HCT116 (cell line): Measurements from ENCODE around the gene PDLIM5. TPM values are rescaled to one million over a fixed set of nuclear protein-coding genes. Genes with fewer than 3 reads are reported as not detected.

Source experiments
- ATAC-seq: fragments of 200-7000 bp; cut with Tn5 transposase; 2 replicates; pipeline ENCODE4 v1.9.1; 2020; ENCODE audit warnings: mild to moderate bottlenecking, moderate library complexity
- BruUV-seq: library from RNA; stranded (reverse); fragments of 400-500 nt; replicated peaks from 2 replicates; lab custom pipeline; 2021; lab: Mats Ljungman, UMichigan
- CTCF ChIA-PET: fragments of 300-600 bp; sonication (Branson Sonifier 250); formaldehyde crosslinking; loops from one replicate; lab custom pipeline; 2021; ENCODE audit warnings: antibody characterized with exemption; lab: Charles Lee
- POLR2A ChIA-PET: fragments of 300-600, 350-600 bp; sonication (Branson Sonifier 250); formaldehyde crosslinking; loops from one replicate; lab custom pipeline; 2021; ENCODE audit warnings: antibody characterized with exemption; lab: Charles Lee
- RAD21 ChIA-PET, 2 experiments: fragments of 300-600 bp; sonication (Branson Sonifier 250); formaldehyde crosslinking; loops; one replicate each; lab custom pipeline; 2023; ENCODE audit warnings: low total read pairs in 2 of 2; ENCODE audit not compliant: uncharacterized antibody in 2 of 2, unreplicated experiment in 2 of 2, low non-redundant PET in 1 of 2; lab: Charles Lee
- DNase-seq: peaks from one replicate; pipeline ENCODE4 v3.0.0-alpha.2; 2010; ENCODE audit warnings: low read depth, low spot score
- H2AFZ ChIP-seq: fragments of 200-600 bp; shearing (Covaris generic), sonication (generic); 2 replicates; pipeline ENCODE4 v1.6.1; 2017; ENCODE audit warnings: low read depth, mixed run types, mixed read lengths, antibody characterized with exemption, low read length; ENCODE audit not compliant: poor library complexity, severe bottlenecking
- H3K27ac ChIP-seq: 2 replicates; pipeline ENCODE4 v1.5.1; 2012; ENCODE audit warnings: low read depth, low read length
- H3K27me3 ChIP-seq: fragments of 200-600 bp; sonication (generic); 2 replicates; pipeline ENCODE4 v1.6.1; 2016; ENCODE audit warnings: mixed run types, low read length, mixed read lengths; ENCODE audit not compliant: insufficient read depth
- H3K36me3 ChIP-seq, 2 experiments: fragments of 200-500 bp in 1 of 2; fragments of 200-600 bp in 1 of 2; sonication (Bioruptor generic) in 1 of 2; sonication (generic) in 1 of 2; 2 replicates each; pipeline versions ENCODE4 v1.5.1 to v1.6.1; 2014 to 2016; ENCODE audit warnings: low read length in 2 of 2, inconsistent platforms in 1 of 2, mixed read lengths in 1 of 2, mixed run types in 1 of 2; ENCODE audit not compliant: insufficient read depth in 2 of 2, control insufficient read depth in 1 of 2
- H3K4me1 ChIP-seq, 2 experiments: fragments of 200-600 bp in 1 of 2; sonication (generic) in 1 of 2; 2 replicates each; pipeline versions ENCODE4 v1.5.1 to v1.6.1; 2012 to 2017; ENCODE audit warnings: low read length in 2 of 2, inconsistent platforms in 1 of 2, mild to moderate bottlenecking in 1 of 2, mixed read lengths in 1 of 2, mixed run types in 1 of 2, moderate library complexity in 1 of 2; ENCODE audit not compliant: insufficient read depth in 2 of 2, control insufficient read depth in 1 of 2
- H3K4me2 ChIP-seq: fragments of 200-600 bp; sonication (generic); 2 replicates; pipeline ENCODE4 v1.6.1; 2017; ENCODE audit warnings: mixed run types, low read length, mixed read lengths
- H3K4me3 ChIP-seq, 2 experiments: fragments of 200-600 bp in 1 of 2; sonication (generic) in 1 of 2; replicated peaks in 1 of 2; 2 replicates each; pipeline ENCODE4 v1.5.1; 2011 to 2016; ENCODE audit warnings: low read length in 2 of 2, control low read depth in 1 of 2, low read depth in 1 of 2, mild to moderate bottlenecking in 1 of 2, mixed read lengths in 1 of 2, mixed run types in 1 of 2
- H3K79me2 ChIP-seq: fragments of 200-600 bp; sonication (generic); 2 replicates; pipeline ENCODE4 v1.6.1; 2017; ENCODE audit warnings: mild to moderate bottlenecking, mixed run types, low read length, moderate library complexity, mixed read lengths; ENCODE audit not compliant: insufficient read depth
- H3K9ac ChIP-seq: fragments of 200-600 bp; sonication (generic); 2 replicates; pipeline ENCODE4 v1.6.1; 2016; ENCODE audit warnings: low read length, mixed read lengths
- H3K9me2 ChIP-seq: fragments of 200-600 bp; sonication (generic), shearing (Covaris generic); 2 replicates; pipeline ENCODE4 v1.6.1; 2017; ENCODE audit warnings: mixed run types, mild to moderate bottlenecking, moderate library complexity; ENCODE audit not compliant: insufficient read depth
- H3K9me3 ChIP-seq, 2 experiments: fragments of 200-500 bp in 1 of 2; fragments of 200-600 bp in 1 of 2; sonication (Bioruptor generic) in 1 of 2; sonication (generic) in 1 of 2; 2 replicates each; pipeline ENCODE4 v1.6.1; 2014 to 2017; ENCODE audit warnings: low read length in 2 of 2, mixed read lengths in 2 of 2, inconsistent platforms in 1 of 2, low read depth in 1 of 2, mild to moderate bottlenecking in 1 of 2, mixed run types in 1 of 2, moderate library complexity in 1 of 2; ENCODE audit not compliant: control insufficient read depth in 1 of 2, insufficient read depth in 1 of 2
- H4K20me1 ChIP-seq: fragments of 200-600 bp; sonication (generic), shearing (Covaris generic); 2 replicates; pipeline ENCODE4 v1.6.1; 2017; ENCODE audit warnings: mixed run types, mild to moderate bottlenecking, moderate library complexity; ENCODE audit not compliant: insufficient read depth
- ATF3 ChIP-seq: IDR thresholded peaks from 2 replicates; pipeline ENCODE4 v1.6.1; 2012
- CBX3 ChIP-seq: IDR thresholded peaks from 2 replicates; pipeline ENCODE4 v1.6.1; 2012; ENCODE audit warnings: low read depth
- CEBPB ChIP-seq: IDR thresholded peaks from 2 replicates; pipeline ENCODE4 v1.6.1; 2012; ENCODE audit warnings: low read depth
- EGR1 ChIP-seq: IDR thresholded peaks from 2 replicates; pipeline ENCODE4 v1.6.1; 2012; ENCODE audit warnings: low read depth
- ELF1 ChIP-seq: IDR thresholded peaks from 2 replicates; pipeline ENCODE4 v1.6.1; 2012; ENCODE audit warnings: low read depth, borderline replicate concordance
- FOSL1 ChIP-seq: IDR thresholded peaks from 2 replicates; pipeline ENCODE4 v1.6.1; 2012; ENCODE audit warnings: low read depth
- JUND ChIP-seq: IDR thresholded peaks from 2 replicates; pipeline ENCODE4 v1.6.1; 2012
- MAX ChIP-seq: IDR thresholded peaks from 2 replicates; pipeline ENCODE4 v1.6.1; 2012
- POLR2A ChIP-seq: IDR thresholded peaks from 2 replicates; pipeline ENCODE4 v1.7.0; 2011; ENCODE audit warnings: borderline replicate concordance; ENCODE audit not compliant: insufficient read depth, insufficient read length; ENCODE audit errors: extremely low read depth
- POLR2AphosphoS5 ChIP-seq: IDR thresholded peaks from 2 replicates; pipeline ENCODE4 v1.6.1; 2011; ENCODE audit warnings: mild to moderate bottlenecking, low read depth, low read length, moderate library complexity
- RAD21 ChIP-seq: IDR thresholded peaks from 2 replicates; pipeline ENCODE4 v1.6.1; 2012; ENCODE audit warnings: low read depth, mild to moderate bottlenecking
- SP1 ChIP-seq: IDR thresholded peaks from 2 replicates; pipeline ENCODE4 v1.6.1; 2012; ENCODE audit warnings: low read depth
- ZBTB33 ChIP-seq: IDR thresholded peaks from 2 replicates; pipeline ENCODE4 v1.6.1; 2011; ENCODE audit warnings: mild to moderate bottlenecking, low read length, moderate library complexity; ENCODE audit not compliant: insufficient replicate concordance; ENCODE audit errors: extremely low read depth
- ZFX ChIP-seq: fragments of 450-650 bp; IDR thresholded peaks from 2 replicates; pipeline ENCODE4 v1.6.1; 2017
- ZNF274 ChIP-seq: fragments of 200-500 bp; sonication (Bioruptor generic); IDR thresholded peaks from 2 replicates; pipeline ENCODE4 v1.6.1; 2014; ENCODE audit warnings: mild to moderate bottlenecking, low read depth, low read length, inconsistent platforms
- intact Hi-C: fragments of 100-400 bp; cut with micrococcal nuclease; formaldehyde crosslinking; loops from 2 replicates; pipeline ENCODE4 v1.10.0; 2022
- total RNA-seq: library from RNA; stranded (reverse); gene quantifications from one replicate; pipeline ENCODE4 v1.2.1, GENCODE V29; 2021; ENCODE audit not compliant: unreplicated experiment

Gene PDLIM5
- total RNA-seq, 1 experiment from 2014 or later, result 130 TPM

GRCh38 chr4:94537921-94538628 lies 86.3 kb downstream of the PDLIM5 start:
- no peak for DNase-seq
- no TSS peak for BruUV-seq
- intact Hi-C loops, result no loop called here
- ChIA-PET POLR2A (no interaction called here), RAD21 (no interaction called here), CTCF (no interaction called here)
- TF ChIP-seq CEBPB (no peak), SP1 (no peak), ZNF274 (no peak), POLR2A (no peak), EGR1 (no peak), MAX (no peak), ZBTB33 (no peak), ATF3 (no peak), POLR2AphosphoS5 (no peak), JUND (no peak), ELF1 (no peak), ZFX (no peak), RAD21 (no peak), CBX3 (no peak), FOSL1 (no peak)
- no peaks in the 10 kb centered on the region for H3K9me2 ChIP-seq
- no peaks in the 10 kb centered on the region for H3K36me3 ChIP-seq
- ATAC-seq, result no peak
- H3K9ac ChIP-seq, result no peak overlapping the region
- no peaks in the 10 kb centered on the region for H3K27me3 ChIP-seq
- no peak overlapping the region for H3K4me2 ChIP-seq
- no peak overlapping the region for H3K27ac ChIP-seq
- H3K4me3 ChIP-seq, result no peak overlapping the region
- H3K4me1 ChIP-seq, result peaks cover 31 to 39% of the 10 kb centered on the region in 2 experiments
- H2AFZ ChIP-seq, result no peak overlapping the region
- H3K79me2 ChIP-seq, result peaks cover 27% of the 10 kb centered on the region
- H4K20me1 ChIP-seq, result no peaks in the 10 kb centered on the region
- H3K9me3 ChIP-seq, result no peaks in the 10 kb centered on the region
